ENCODE data around the gene MRNIP. TPM values are rescaled to one million over a fixed set of nuclear protein-coding genes. Genes with fewer than 3 reads are reported as not detected.

MRNIP gene
- total RNA-seq, 4 donors from 2014 or later: 17.9 to 50.6 (median 34.3) TPM

DNA sequence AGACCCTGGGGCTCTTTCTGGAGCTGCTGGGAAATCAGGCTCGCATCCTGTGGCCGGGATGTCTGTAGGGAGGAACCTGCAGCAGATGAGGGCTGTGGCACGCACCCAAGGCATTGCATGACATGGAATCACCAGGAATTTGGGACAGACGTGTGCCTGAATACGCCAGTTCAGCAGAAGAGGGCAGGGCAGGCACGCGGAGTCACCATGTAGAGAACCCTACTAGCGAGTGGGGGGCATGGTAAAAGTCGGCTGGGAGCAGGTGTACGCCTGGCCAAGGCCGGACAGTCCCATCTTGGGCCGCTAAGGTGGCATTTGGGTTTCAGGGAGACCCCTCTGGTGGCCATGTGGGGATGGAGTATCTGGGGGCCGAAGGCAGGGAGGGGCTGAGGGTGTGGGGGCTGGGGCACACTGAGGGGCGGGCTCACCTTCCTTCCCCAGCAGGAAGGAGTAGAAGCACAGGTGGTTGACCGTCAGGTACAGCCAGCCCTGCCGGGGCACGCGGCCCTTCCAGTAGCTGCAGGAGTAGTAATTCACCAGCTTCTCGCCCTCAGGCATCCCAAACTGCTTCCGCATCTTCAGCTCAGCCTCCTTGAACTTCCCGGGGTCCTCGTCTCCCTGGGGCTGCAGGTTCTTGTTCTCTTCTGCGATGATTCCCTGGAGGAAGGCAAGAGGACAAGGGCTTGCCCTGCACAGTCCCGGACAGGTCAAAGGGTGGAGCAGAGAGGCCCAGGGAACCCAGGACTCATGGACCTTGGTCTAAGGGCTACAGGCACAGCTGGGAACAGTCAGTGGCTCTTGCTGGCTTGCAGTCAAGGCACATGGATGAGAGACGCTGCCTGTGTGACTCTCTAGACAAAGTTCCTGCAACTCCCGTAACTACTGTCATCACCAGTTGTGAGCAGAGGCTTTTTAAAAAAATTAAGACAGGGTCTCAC, 35.6 kb upstream of the MRNIP start:
- H3K36me3 ChIP-seq: peaks cover 0 to 100% of the 10 kb centered on the region in 2 donors

DNA sequence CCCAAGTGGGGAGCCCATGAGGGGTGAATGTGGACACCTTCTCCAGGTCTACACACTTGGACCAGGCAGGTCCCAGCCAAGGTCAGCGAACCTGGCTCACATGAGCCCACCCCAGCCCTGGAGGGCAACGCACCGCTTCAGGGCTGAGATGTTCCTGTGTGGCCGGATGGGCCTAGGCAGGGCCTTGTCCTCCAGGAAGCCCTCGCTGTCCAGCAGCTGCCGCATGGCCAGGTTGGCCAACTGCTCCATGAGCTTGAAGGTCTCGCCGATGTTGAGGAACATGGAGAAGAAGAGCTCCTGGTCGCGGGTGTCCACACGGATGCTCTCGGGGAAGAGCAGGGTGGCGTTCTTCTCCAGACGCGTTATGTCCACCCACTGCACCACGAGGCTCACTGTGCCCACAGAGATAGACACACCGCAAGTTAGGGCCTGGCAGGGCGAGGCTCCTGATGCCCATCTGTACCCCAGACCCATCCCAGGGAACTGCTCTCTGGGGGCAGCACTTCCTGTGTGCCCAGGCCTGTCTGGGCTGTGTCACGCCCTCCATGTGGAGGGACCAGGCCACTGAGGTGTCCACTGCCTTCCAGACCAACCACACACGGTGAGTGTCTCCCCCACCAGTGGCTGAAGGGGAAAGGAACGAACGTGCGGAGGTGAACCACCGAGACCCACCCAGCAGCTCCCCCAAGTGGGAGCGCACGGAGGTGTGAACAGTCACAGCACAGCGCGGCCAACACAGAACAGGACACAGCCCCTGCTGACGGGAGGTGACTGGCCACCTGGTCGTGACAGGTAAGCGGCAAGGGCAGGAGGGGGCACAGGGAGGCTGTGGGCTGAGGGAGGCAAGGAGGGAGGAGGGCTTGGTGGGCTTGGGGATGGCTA, 34.7 kb upstream of the MRNIP start:
- Histone ChIP-seq H3K36me3 (peaks cover 0 to 100% of the 10 kb centered on the region in 2 donors), H3K9me3 (no peaks in the 10 kb centered on the region), H3K4me3 (no peak overlapping the region), H3K27me3 (no peaks in the 10 kb centered on the region), H3K27ac (no peak overlapping the region), H3K4me1 (no peaks in the 10 kb centered on the region)
- 100% methylated on average over 1 of the region's 31 CpGs for WGBS, 2 donors (ENCODE audit: low coverage in 1 of 2)
- ATAC-seq: no peak
- TF ChIP-seq, protein P1, sequence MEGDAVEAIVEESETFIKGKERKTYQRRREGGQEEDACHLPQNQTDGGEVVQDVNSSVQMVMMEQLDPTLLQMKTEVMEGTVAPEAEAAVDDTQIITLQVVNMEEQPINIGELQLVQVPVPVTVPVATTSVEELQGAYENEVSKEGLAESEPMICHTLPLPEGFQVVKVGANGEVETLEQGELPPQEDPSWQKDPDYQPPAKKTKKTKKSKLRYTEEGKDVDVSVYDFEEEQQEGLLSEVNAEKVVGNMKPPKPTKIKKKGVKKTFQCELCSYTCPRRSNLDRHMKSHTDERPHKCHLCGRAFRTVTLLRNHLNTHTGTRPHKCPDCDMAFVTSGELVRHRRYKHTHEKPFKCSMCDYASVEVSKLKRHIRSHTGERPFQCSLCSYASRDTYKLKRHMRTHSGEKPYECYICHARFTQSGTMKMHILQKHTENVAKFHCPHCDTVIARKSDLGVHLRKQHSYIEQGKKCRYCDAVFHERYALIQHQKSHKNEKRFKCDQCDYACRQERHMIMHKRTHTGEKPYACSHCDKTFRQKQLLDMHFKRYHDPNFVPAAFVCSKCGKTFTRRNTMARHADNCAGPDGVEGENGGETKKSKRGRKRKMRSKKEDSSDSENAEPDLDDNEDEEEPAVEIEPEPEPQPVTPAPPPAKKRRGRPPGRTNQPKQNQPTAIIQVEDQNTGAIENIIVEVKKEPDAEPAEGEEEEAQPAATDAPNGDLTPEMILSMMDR (IDR thresholded peaks at IDR 0.05): no peak
- TF ChIP-seq POLR2AphosphoS5 (IDR thresholded peaks at IDR 0.05) (no peak), EP300 (IDR thresholded peaks at IDR 0.05) (no peak), POLR2A (IDR thresholded peaks at IDR 0.05) (no peak)

More for the DNA sequence above, 35.6 kb upstream of the MRNIP start:
- TF ChIP-seq, protein P1 (IDR thresholded peaks at IDR 0.05): no peak
- TF ChIP-seq EP300 (IDR thresholded peaks at IDR 0.05) (no peak), POLR2A (IDR thresholded peaks at IDR 0.05) (no peak), POLR2AphosphoS5 (IDR thresholded peaks at IDR 0.05) (no peak)
- Histone ChIP-seq H3K27ac (no peak overlapping the region), H3K27me3 (no peaks in the 10 kb centered on the region), H3K4me3 (no peak overlapping the region), H3K4me1 (no peaks in the 10 kb centered on the region), H3K9me3 (no peaks in the 10 kb centered on the region)
- ATAC-seq: no peak
- WGBS, 2 donors (ENCODE audit: low coverage in 1 of 2): 86 to 94% methylated on average over 6 to 13 of the region's 26 CpGs

DNA sequence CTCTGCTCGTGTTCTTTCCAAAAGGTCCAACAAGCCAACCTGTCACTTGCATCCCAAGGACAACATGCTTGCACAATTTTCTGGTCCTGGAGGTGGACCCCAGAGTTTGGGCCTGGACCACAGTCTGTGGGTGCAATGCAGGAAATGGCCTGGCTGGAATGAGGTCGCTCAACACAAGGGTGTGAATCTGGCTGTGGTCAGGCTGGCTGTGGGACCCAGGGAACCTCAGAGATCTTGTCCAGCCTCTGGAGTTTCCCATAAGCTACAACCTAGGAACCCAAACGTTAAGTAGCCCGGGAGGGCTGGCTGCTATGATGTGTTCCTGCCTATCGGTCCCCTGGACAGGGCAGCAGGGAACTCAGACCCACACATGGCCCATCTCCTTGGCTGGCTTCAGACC, 33.6 kb upstream of the MRNIP start:
- H3K27ac ChIP-seq: no peak overlapping the region
- no peaks in the 10 kb centered on the region for H3K9me3 ChIP-seq
- 100% methylated on average over 2 of the region's 5 CpGs; no CpG with 5 or more reads in 1 of the 2 donors for WGBS, 2 donors (ENCODE audit: low coverage in 1 of 2)
- no peak overlapping the region for H3K4me3 ChIP-seq
- H3K27me3 ChIP-seq: no peaks in the 10 kb centered on the region
- no peaks in the 10 kb centered on the region for H3K4me1 ChIP-seq
- TF ChIP-seq POLR2A (IDR thresholded peaks at IDR 0.05): no peak
- no peak for TF ChIP-seq EP300 (IDR thresholded peaks at IDR 0.05)
- TF ChIP-seq, protein P1 (IDR thresholded peaks at IDR 0.05): no peak
- no peak for TF ChIP-seq POLR2AphosphoS5 (IDR thresholded peaks at IDR 0.05)
- no peak for ATAC-seq
- peaks cover 0 to 100% of the 10 kb centered on the region in 2 donors for H3K36me3 ChIP-seq

DNA sequence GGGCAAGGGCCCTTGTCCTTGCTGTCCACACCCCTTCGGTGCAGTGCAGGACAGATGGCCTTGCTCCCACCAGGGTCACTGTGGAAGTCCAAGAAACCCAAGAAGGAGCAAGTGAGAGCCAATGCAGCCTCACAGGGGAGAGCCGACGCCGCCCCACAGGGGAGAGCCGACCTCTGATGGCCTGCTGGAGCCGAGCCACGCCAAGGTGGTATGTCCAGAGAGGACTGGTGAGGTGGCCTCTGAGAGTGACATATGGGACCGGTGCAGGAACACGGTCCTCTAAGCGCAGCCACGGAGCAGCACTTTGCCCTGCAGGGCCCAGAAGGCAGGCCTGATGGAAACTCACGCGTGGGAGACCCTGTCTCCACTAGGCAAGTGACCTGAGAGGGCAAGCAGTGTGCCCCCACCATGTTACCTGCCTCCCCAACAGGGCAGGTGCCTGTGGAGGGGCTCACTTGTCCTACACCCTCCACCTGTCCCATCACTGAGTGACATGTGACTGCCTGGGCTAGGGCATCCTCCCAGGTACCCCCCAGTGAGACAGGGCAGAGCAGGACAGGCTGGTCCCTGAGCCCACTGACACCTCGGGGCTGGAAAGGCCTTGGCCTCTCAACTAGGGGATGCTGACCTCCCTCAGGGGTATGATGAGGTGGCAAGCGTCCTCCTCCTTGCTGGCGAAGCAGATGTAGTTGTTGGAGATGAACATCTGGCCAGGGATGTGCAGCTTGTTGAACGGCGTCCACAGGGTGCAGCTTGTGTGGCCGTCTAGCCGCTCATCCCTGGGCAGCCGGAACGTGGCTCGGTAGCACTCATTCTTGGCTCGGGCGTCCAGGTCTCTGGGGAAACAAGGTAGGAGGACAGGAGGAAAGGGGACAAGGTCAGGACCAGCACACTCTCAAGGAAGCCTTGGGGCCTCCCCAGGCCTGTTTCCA, 32.4 kb upstream of the MRNIP start:
- peaks cover 0 to 100% of the 10 kb centered on the region in 2 donors for H3K36me3 ChIP-seq

More for the DNA sequence above, 32.4 kb upstream of the MRNIP start:
- no peak for ATAC-seq
- TF ChIP-seq EP300 (IDR thresholded peaks at IDR 0.05): no peak
- TF ChIP-seq POLR2A (IDR thresholded peaks at IDR 0.05): no peak
- TF ChIP-seq, protein P1 (IDR thresholded peaks at IDR 0.05): no peak
- Histone ChIP-seq H3K9me3 (no peaks in the 10 kb centered on the region), H3K4me3 (no peak overlapping the region), H3K4me1 (no peaks in the 10 kb centered on the region), H3K27ac (no peak overlapping the region), H3K27me3 (no peaks in the 10 kb centered on the region)
- 96% methylated on average over 4 of the region's 25 CpGs; no CpG with 5 or more reads in 1 of the 2 donors for WGBS, 2 donors (ENCODE audit: low coverage in 1 of 2)

Data from gastroesophageal sphincter (tissue), 4 donors.